ENCODE measurements around the gene EHD2.

The EHD2 gene

GRCh38 chr19:47680858-47681332, 32.3 kb upstream of the EHD2 start:
- Histone ChIP-seq H3K4me1 (ENCODE audit: low read length) (no peaks in the 10 kb centered on the region), H3K36me3 (replicated peaks; ENCODE audit: insufficient read depth, low read length) (no peaks in the 10 kb centered on the region), H3K4me3 (ENCODE audit: low read length) (no peak overlapping the region), H2AFZ (ENCODE audit: low read length) (no peak overlapping the region), H3K9me3 (replicated peaks; ENCODE audit: insufficient read depth, low read length) (no peaks in the 10 kb centered on the region), H4K20me1 (ENCODE audit: insufficient read depth, low read length) (no peaks in the 10 kb centered on the region), H3K9me2 (replicated peaks; ENCODE audit: insufficient read depth, low read length) (no peaks in the 10 kb centered on the region), H3F3A (ENCODE audit: insufficient read depth, low read length) (no peaks in the 10 kb centered on the region), H3K27me3 (replicated peaks; ENCODE audit: insufficient read depth, low read length) (no peaks in the 10 kb centered on the region), H3K9ac (ENCODE audit: low read length) (no peak overlapping the region), H3K4me2 (ENCODE audit: low read depth, low read length) (no peak overlapping the region), H3K27ac (ENCODE audit: low read length) (no peak overlapping the region), H3K79me2 (ENCODE audit: low read length) (no peaks in the 10 kb centered on the region)
- DNase-seq, result no peak
- TF ChIP-seq EZH2phosphoT487 (IDR thresholded peaks at IDR 0.05; ENCODE audit: low read length) (no peak), EZH2 (optimal IDR thresholded peaks at IDR 0.05; ENCODE audit: low read depth, low read length) (no peak), CTCF (IDR thresholded peaks at IDR 0.05; ENCODE audit: low read length) (no peak)

DNA sequence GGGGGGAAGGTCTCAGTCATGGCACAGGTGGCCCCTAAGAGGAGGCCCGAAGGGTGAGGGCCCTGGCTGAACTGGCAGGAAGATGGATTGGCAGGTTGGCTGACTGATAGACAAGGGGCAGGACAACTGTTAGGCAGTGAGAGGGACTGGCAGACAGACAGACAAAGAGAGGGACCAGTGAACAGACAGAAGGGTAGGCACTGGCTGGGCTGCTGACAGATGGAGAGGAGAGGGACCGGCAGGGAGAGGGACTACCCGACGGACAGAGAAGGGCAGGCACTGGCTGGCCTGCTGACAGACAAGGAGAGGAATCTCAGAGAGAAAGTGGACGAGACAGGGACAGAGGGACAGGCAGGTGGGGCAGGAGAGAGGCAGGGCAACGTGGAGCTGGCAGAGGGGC, 31.8 kb upstream of the EHD2 start:
- H3K9ac ChIP-seq (ENCODE audit: low read length), result no peak overlapping the region
- H3F3A ChIP-seq (ENCODE audit: insufficient read depth, low read length), result no peaks in the 10 kb centered on the region
- TF ChIP-seq EZH2 (optimal IDR thresholded peaks at IDR 0.05; ENCODE audit: low read depth, low read length) (no peak), CTCF (IDR thresholded peaks at IDR 0.05; ENCODE audit: low read length) (no peak), EZH2phosphoT487 (IDR thresholded peaks at IDR 0.05; ENCODE audit: low read length) (no peak)
- H3K9me2 ChIP-seq (replicated peaks; ENCODE audit: insufficient read depth, low read length), result no peaks in the 10 kb centered on the region
- no peaks in the 10 kb centered on the region for H3K36me3 ChIP-seq (replicated peaks; ENCODE audit: insufficient read depth, low read length)
- DNase-seq, result no peak
- no peak overlapping the region for H3K27ac ChIP-seq (ENCODE audit: low read length)
- H2AFZ ChIP-seq (ENCODE audit: low read length), result no peak overlapping the region
- H3K79me2 ChIP-seq (ENCODE audit: low read length), result no peaks in the 10 kb centered on the region
- H3K4me3 ChIP-seq (ENCODE audit: low read length), result no peak overlapping the region
- no peaks in the 10 kb centered on the region for H3K27me3 ChIP-seq (replicated peaks; ENCODE audit: insufficient read depth, low read length)
- no peaks in the 10 kb centered on the region for H4K20me1 ChIP-seq (ENCODE audit: insufficient read depth, low read length)
- no peaks in the 10 kb centered on the region for H3K4me1 ChIP-seq (ENCODE audit: low read length)
- H3K9me3 ChIP-seq (replicated peaks; ENCODE audit: insufficient read depth, low read length), result no peaks in the 10 kb centered on the region
- H3K4me2 ChIP-seq (ENCODE audit: low read depth, low read length), result no peak overlapping the region

GRCh38 chr19:47681936-47682335, 31.3 kb upstream of the EHD2 start:
- no peak overlapping the region for H3K4me2 ChIP-seq (ENCODE audit: low read depth, low read length)
- no peaks in the 10 kb centered on the region for H3K79me2 ChIP-seq (ENCODE audit: low read length)
- H3K9me2 ChIP-seq (replicated peaks; ENCODE audit: insufficient read depth, low read length), result no peaks in the 10 kb centered on the region
- no peak overlapping the region for H3K27ac ChIP-seq (ENCODE audit: low read length)
- no peak overlapping the region for H2AFZ ChIP-seq (ENCODE audit: low read length)
- no peaks in the 10 kb centered on the region for H3K36me3 ChIP-seq (replicated peaks; ENCODE audit: insufficient read depth, low read length)
- no peak for DNase-seq
- H3F3A ChIP-seq (ENCODE audit: insufficient read depth, low read length), result no peaks in the 10 kb centered on the region
- no peak for TF ChIP-seq CTCF (IDR thresholded peaks at IDR 0.05; ENCODE audit: low read length)
- TF ChIP-seq EZH2 (optimal IDR thresholded peaks at IDR 0.05; ENCODE audit: low read depth, low read length), result no peak
- TF ChIP-seq EZH2phosphoT487 (IDR thresholded peaks at IDR 0.05; ENCODE audit: low read length), result no peak
- H3K27me3 ChIP-seq (replicated peaks; ENCODE audit: insufficient read depth, low read length), result no peaks in the 10 kb centered on the region
- no peaks in the 10 kb centered on the region for H4K20me1 ChIP-seq (ENCODE audit: insufficient read depth, low read length)
- no peak overlapping the region for H3K4me3 ChIP-seq (ENCODE audit: low read length)
- no peaks in the 10 kb centered on the region for H3K9me3 ChIP-seq (replicated peaks; ENCODE audit: insufficient read depth, low read length)
- no peaks in the 10 kb centered on the region for H3K4me1 ChIP-seq (ENCODE audit: low read length)
- H3K9ac ChIP-seq (ENCODE audit: low read length), result no peak overlapping the region

Data from MM.1S (cell line).